Ishikawa (cell line): ENCODE results near the gene P4HA1.

Source experiments
- CEBPB ChIP-seq: IDR thresholded peaks from 2 replicates; pipeline ENCODE4 v1.6.1; 2012
- CREB1 ChIP-seq: IDR thresholded peaks from 2 replicates; pipeline ENCODE4 v1.6.1; 2012; ENCODE audit warnings: low read depth
- EGR1 ChIP-seq: IDR thresholded peaks from 2 replicates; pipeline ENCODE4 v1.6.1; 2012
- EP300 ChIP-seq: IDR thresholded peaks from 2 replicates; pipeline ENCODE4 v1.6.1; 2012; ENCODE audit warnings: borderline replicate concordance
- FOXM1 ChIP-seq: IDR thresholded peaks from 2 replicates; pipeline ENCODE4 v1.6.1; 2012; ENCODE audit warnings: low read depth, borderline replicate concordance
- NFIC ChIP-seq: IDR thresholded peaks from 2 replicates; pipeline ENCODE4 v1.6.1; 2012
- TAF1 ChIP-seq: IDR thresholded peaks from 2 replicates; pipeline ENCODE4 v1.6.1; 2012; ENCODE audit warnings: low read depth, mild to moderate bottlenecking
- ZBTB7A ChIP-seq: IDR thresholded peaks from 2 replicates; pipeline ENCODE4 v1.6.1; 2012; ENCODE audit warnings: low read depth
- TF ChIP-seq, protein P1 (sequence below): IDR thresholded peaks from 2 replicates; pipeline ENCODE4 v1.6.1; 2012
- TF ChIP-seq, protein P2 (sequence below): IDR thresholded peaks from 2 replicates; pipeline ENCODE4 v1.6.1; 2012; ENCODE audit warnings: low read depth, mild to moderate bottlenecking
- TF ChIP-seq, protein P3 (sequence below): IDR thresholded peaks from 2 replicates; pipeline ENCODE4 v1.6.1; 2012

DNA sequence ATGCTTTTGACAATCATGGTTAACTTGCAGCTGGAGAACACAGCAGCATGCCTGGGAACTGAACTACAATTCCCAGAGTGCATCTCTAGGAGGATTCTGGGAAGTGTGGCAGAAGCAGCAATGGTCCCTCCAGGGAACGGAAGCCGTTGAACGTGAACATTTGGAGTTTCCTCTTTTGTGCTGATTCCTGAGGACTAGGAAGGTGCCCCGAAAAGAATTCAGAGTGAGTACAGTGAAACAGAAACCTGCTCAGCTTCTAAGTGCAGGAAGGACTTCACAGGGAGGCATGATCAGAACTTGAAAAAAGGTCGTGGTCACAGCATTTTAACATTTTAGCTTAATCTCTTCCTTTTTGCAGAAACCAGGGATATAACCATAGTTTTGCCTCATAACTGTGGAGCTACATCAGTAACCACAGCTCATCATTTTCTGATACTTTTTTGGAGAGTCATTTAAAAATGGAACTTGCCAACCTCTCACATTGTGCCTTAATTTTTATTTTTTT lies 13.7 kb upstream of the P4HA1 start, which contains the start of gene NUDT13:
- TF ChIP-seq TAF1 (peak; percentile 52), FOXM1 (no peak), EGR1 (no peak), NFIC (no peak), CEBPB (no peak), ZBTB7A (no peak), CREB1 (no peak), EP300 (no peak)
- TF ChIP-seq, protein P1, sequence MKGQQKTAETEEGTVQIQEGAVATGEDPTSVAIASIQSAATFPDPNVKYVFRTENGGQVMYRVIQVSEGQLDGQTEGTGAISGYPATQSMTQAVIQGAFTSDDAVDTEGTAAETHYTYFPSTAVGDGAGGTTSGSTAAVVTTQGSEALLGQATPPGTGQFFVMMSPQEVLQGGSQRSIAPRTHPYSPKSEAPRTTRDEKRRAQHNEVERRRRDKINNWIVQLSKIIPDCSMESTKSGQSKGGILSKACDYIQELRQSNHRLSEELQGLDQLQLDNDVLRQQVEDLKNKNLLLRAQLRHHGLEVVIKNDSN = no peak
- TF ChIP-seq, protein P2, sequence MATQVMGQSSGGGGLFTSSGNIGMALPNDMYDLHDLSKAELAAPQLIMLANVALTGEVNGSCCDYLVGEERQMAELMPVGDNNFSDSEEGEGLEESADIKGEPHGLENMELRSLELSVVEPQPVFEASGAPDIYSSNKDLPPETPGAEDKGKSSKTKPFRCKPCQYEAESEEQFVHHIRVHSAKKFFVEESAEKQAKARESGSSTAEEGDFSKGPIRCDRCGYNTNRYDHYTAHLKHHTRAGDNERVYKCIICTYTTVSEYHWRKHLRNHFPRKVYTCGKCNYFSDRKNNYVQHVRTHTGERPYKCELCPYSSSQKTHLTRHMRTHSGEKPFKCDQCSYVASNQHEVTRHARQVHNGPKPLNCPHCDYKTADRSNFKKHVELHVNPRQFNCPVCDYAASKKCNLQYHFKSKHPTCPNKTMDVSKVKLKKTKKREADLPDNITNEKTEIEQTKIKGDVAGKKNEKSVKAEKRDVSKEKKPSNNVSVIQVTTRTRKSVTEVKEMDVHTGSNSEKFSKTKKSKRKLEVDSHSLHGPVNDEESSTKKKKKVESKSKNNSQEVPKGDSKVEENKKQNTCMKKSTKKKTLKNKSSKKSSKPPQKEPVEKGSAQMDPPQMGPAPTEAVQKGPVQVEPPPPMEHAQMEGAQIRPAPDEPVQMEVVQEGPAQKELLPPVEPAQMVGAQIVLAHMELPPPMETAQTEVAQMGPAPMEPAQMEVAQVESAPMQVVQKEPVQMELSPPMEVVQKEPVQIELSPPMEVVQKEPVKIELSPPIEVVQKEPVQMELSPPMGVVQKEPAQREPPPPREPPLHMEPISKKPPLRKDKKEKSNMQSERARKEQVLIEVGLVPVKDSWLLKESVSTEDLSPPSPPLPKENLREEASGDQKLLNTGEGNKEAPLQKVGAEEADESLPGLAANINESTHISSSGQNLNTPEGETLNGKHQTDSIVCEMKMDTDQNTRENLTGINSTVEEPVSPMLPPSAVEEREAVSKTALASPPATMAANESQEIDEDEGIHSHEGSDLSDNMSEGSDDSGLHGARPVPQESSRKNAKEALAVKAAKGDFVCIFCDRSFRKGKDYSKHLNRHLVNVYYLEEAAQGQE = no peak
- TF ChIP-seq, protein P3, sequence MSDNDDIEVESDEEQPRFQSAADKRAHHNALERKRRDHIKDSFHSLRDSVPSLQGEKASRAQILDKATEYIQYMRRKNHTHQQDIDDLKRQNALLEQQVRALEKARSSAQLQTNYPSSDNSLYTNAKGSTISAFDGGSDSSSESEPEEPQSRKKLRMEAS = 0 out of 2 replicates have a peak, but pooled peaks have one; percentile 19
